Breast epithelium (tissue), 3 donors: ENCODE results near the gene TRIM63.

ENCODE experiments used
- POLR2A ChIP-seq: fragments of 450-650 bp; IDR thresholded peaks from one replicate; pipeline ENCODE4 v1.6.1; 2016; ENCODE audit warnings: antibody characterized with exemption, mild to moderate bottlenecking, moderate library complexity
- TF ChIP-seq, protein P1 (sequence below), 3 donors: fragments of 450-650 bp; IDR thresholded peaks; one replicate each; pipeline ENCODE4 v1.5.1; 2016 to 2017; ENCODE audit warnings: antibody characterized with exemption in 3 of 3, mild to moderate bottlenecking in 3 of 3, moderate library complexity in 3 of 3

- TF ChIP-seq, protein P1, sequence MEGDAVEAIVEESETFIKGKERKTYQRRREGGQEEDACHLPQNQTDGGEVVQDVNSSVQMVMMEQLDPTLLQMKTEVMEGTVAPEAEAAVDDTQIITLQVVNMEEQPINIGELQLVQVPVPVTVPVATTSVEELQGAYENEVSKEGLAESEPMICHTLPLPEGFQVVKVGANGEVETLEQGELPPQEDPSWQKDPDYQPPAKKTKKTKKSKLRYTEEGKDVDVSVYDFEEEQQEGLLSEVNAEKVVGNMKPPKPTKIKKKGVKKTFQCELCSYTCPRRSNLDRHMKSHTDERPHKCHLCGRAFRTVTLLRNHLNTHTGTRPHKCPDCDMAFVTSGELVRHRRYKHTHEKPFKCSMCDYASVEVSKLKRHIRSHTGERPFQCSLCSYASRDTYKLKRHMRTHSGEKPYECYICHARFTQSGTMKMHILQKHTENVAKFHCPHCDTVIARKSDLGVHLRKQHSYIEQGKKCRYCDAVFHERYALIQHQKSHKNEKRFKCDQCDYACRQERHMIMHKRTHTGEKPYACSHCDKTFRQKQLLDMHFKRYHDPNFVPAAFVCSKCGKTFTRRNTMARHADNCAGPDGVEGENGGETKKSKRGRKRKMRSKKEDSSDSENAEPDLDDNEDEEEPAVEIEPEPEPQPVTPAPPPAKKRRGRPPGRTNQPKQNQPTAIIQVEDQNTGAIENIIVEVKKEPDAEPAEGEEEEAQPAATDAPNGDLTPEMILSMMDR (IDR thresholded peaks at IDR 0.05): no peak
- no peak for TF ChIP-seq POLR2A
Observed at GRCh38 chr1:26084091-26084561, 16.7 kb upstream of the TRIM63 start.
